SJCRH30 (cell line): Measurements from ENCODE around the gene TM2D3. TPM values are rescaled to one million over a fixed set of nuclear protein-coding genes. Genes with fewer than 3 reads are reported as not detected.

Experiments
- DNase-seq, 2 experiments: peaks; one replicate each; pipeline ENCODE4 v3.0.0-alpha.2; 2015 to 2020
- H3K27ac ChIP-seq: fragments of 250-450 bp; sonication (Bioruptor Pico); 2 replicates; pipeline ENCODE4 v1.5.1; 2020; ENCODE audit warnings: mild to moderate bottlenecking, moderate library complexity
- H3K27me3 ChIP-seq: fragments of 250-450 bp; sonication (Bioruptor Pico); 2 replicates; pipeline ENCODE4 v1.5.1; 2020; ENCODE audit warnings: mild to moderate bottlenecking, moderate library complexity
- H3K36me3 ChIP-seq: fragments of 250-450 bp; sonication (Bioruptor Pico); 2 replicates; pipeline ENCODE4 v1.5.1; 2020; ENCODE audit warnings: mild to moderate bottlenecking, moderate library complexity
- H3K4me1 ChIP-seq: fragments of 250-450 bp; sonication (Bioruptor Pico); 2 replicates; pipeline ENCODE4 v1.5.1; 2020; ENCODE audit warnings: mild to moderate bottlenecking, moderate library complexity
- H3K4me3 ChIP-seq: fragments of 250-450 bp; sonication (Bioruptor Pico); 2 replicates; pipeline ENCODE4 v1.5.1; 2020; ENCODE audit warnings: mild to moderate bottlenecking, moderate library complexity
- H3K9me3 ChIP-seq: fragments of 250-450 bp; sonication (Bioruptor Pico); replicated peaks from 2 replicates; pipeline ENCODE4 v1.5.1; 2020; ENCODE audit warnings: mild to moderate bottlenecking, moderate library complexity
- total RNA-seq: library from RNA; depleted of rRNA; stranded (reverse); fragments of >200 nt; shearing (Covaris generic); gene quantifications from 2 replicates; pipeline ENCODE4 v1.2.3, GENCODE V29; 2014; rRNA removed

The TM2D3 gene
- total RNA-seq, 1 experiment from 2014 or later = 57.0 TPM

DNA sequence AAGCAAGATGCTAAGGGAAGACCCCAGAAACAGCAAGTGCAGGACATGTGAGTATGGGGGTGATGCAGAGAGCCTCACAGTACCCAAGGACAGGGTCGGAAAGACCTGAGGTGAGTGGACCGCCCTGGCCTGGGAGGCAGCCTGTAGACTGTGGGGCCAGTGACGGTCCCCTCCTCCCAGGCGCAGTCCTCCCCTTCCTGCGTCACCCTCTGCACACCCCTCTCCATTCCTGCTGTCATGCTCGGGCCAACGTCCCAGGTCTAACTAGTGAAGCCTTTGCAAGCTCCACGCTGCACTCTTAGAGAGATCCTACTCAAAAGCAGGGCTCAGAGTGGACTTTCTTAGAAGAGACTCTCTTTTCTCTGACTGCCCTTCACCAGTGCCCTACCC is 41.6 kb downstream of the TM2D3 start:
- no peak for DNase-seq
- Histone ChIP-seq H3K36me3 (no peaks in the 10 kb centered on the region), H3K9me3 (no peaks in the 10 kb centered on the region), H3K4me1 (peaks cover 30% of the 10 kb centered on the region), H3K4me3 (no peak overlapping the region), H3K27ac (no peak overlapping the region), H3K27me3 (no peaks in the 10 kb centered on the region)

DNA sequence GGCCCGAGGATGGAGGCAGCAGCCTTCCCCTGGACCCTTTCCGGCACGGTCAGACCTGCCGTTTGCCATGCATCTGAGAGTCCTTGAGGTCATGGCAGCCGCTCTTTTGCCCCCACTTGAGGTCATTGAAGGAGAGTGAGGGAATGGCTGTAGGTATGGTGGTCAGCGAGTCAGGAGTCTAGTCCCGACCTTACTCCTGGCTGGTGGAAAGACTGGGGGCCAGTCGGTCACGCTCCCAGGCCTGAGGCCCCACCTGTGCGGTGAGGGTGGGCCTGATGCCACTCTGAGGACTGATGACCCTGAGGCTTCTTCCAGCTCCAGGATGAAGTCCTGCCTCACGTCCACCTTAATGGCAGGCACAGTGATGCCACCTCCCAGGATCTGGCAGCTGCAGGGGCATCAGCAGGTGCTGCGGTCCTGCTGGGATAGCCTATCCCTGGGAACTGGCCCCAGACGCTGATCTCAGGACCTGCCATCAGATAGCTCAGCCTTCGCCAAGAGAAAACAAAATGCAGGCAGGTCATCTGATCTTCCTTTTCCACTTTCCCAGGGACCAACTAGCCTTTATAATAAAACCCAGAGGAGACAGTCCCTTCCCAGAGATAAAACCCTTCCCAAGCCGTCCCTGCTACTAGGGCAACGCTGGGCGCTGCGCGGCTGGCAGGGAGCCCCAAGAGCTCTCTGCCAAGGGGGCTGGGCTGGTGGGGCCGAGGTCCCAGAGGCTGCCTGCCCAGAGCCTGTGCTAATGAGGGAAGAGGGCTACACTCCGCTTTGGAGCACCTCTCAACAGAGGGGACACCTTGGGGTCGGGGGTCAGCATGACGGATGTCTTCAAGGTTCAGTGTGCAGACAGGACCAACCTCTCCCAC is 42.2 kb downstream of the TM2D3 start:
- Histone ChIP-seq H3K36me3 (no peaks in the 10 kb centered on the region), H3K4me3 (no peak overlapping the region), H3K9me3 (no peaks in the 10 kb centered on the region), H3K27ac (no peak overlapping the region), H3K4me1 (peaks cover 23% of the 10 kb centered on the region), H3K27me3 (no peaks in the 10 kb centered on the region)
- DNase-seq = no peak

DNA sequence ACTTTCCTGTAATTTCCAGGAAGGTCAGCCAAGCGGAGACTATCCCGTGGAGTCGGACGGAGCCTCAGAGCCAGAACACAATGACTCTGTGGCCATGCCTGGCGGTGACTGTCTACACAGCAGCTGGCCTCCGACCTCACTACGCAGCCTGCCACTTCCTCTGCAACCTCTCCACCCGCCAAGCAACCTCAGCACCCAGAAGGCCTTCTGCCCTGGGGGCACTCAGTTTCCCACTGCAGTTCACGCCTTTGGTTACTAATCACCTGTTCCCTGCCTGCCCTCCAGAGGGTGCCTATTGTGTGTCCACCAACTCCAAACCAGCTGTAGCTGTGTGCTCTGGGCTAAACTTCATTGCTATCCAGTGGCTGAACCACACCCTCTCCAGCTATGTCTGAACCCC is 44.0 kb downstream of the TM2D3 start:
- Histone ChIP-seq H3K27ac (no peak overlapping the region), H3K27me3 (no peaks in the 10 kb centered on the region), H3K36me3 (no peaks in the 10 kb centered on the region), H3K9me3 (no peaks in the 10 kb centered on the region), H3K4me1 (peaks cover 8% of the 10 kb centered on the region), H3K4me3 (no peak overlapping the region)
- peak; percentile 38 to 47 for DNase-seq

DNA sequence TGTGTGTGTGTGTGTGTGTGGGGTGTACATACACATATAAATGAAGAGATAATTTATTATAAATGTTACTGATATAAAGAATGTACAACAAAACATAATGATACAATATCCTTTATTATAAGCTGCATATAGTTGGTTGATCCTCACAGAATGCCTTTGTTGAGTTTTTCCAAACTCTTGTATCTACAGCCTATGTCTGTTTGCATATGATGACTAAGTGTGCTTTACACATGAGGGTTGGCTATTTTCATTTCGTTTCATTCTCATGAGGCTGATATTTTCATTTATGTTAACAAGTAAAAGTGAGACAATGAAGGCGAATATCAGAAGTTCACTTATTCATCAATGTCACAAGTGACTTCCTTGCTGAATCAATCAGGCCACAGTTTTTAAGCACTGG is 45.1 kb downstream of the TM2D3 start:
- Histone ChIP-seq H3K4me1 (0 out of 2 replicates have a peak, but pooled peaks cover 2% of the 10 kb centered on the region), H3K27me3 (no peaks in the 10 kb centered on the region; the same call in 1 of the 2 replicates), H3K27ac (no peak overlapping the region), H3K36me3 (no peaks in the 10 kb centered on the region), H3K4me3 (no peak overlapping the region), H3K9me3 (no peaks in the 10 kb centered on the region)
- no peak for DNase-seq

DNA sequence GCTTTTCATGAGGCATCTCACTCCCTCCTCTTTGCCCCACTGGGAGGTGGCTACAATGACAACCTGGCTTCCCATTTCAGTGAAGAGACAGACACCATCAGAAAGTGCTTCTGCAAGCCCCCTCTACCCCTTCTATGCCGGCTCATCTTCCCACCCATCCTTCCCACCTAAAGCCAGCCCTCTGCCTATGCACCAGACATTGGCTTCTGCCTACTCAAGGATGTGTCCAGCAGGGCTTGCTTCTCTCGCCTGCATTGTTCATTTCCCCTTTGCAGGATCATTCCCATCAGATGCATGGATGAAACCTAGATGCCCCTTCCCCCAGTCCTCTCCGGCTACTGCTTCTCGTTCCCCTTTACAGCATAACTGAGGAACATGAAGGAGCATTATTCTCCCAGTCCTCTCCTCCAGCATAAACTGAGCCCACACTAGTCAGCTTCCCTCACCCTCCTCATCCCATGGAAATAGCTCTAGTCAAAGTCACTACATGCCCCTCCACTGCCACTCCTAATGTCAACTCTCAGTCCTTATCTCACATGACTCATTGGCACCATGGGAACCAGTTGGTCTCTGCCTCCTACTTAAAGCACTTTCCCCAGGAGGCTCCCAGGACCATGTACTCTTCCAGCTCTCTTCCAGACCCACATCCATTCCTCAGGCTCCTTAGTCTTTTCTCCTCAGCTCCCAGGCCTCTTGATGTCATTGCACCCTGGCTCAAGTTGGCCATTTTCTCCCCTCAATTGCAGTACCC is 47.9 kb downstream of the TM2D3 start:
- Histone ChIP-seq H3K27me3 (no peaks in the 10 kb centered on the region; the same call in 1 of the 2 replicates), H3K4me1 (0 out of 2 replicates have a peak, but pooled peaks cover 2% of the 10 kb centered on the region), H3K36me3 (no peaks in the 10 kb centered on the region), H3K4me3 (no peak overlapping the region), H3K9me3 (no peaks in the 10 kb centered on the region), H3K27ac (no peak overlapping the region)
- no peak for DNase-seq

DNA sequence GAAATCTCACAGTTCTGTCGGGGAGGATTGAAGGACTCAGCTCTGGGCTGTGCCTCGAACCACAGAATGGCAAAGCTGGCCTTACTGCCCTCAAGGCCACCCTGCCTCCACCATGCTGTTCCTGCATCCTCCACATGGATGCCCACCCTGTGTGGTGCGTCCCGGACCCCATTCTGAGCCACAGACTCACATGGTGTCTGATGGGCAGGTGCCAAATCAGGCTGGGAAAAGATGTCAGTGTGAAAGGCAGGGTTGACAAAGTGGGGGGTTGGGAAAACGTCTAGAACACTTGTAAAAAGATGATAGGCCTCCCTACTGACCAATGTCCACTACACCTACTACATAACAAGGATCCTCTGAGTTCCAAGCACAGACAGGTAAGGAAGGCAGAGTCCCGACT is 49.4 kb downstream of the TM2D3 start:
- DNase-seq = no peak
- Histone ChIP-seq H3K4me3 (no peak overlapping the region), H3K9me3 (no peaks in the 10 kb centered on the region)

DNA sequence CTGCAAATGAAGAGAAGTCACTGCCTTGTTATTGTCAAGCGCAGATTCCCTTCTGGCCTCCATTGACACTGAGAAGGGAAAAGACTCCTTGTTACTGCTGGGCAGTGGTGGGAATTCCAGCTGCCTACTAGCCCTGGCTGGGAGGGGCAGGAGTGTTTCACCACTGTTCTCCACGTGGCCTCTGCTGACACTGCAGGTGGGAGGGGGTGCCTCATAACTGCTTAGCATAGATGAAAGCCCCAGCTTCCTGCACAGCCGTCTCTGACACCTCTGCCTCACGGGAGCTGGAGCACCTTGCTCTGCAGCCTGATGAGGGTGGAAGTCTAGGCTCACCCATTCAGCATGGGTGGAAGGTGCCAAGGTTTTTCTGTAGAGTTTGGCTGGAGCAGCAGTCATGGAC is 52.1 kb downstream of the TM2D3 start:
- H3K9me3 ChIP-seq = peaks cover 6% of the 10 kb centered on the region; the same call in 1 of the 2 replicates
- H3K27me3 ChIP-seq = no peaks in the 10 kb centered on the region; the same call in 1 of the 2 replicates
- H3K36me3 ChIP-seq = no peaks in the 10 kb centered on the region
- H3K27ac ChIP-seq = no peak overlapping the region
- H3K4me1 ChIP-seq = no peaks in the 10 kb centered on the region
- DNase-seq = no peak
- no peak overlapping the region for H3K4me3 ChIP-seq

More for the DNA sequence above, 49.4 kb downstream of the TM2D3 start:
- Histone ChIP-seq H3K27ac (no peak overlapping the region), H3K27me3 (no peaks in the 10 kb centered on the region; the same call in 1 of the 2 replicates), H3K36me3 (no peaks in the 10 kb centered on the region), H3K4me1 (no peaks in the 10 kb centered on the region)

DNA sequence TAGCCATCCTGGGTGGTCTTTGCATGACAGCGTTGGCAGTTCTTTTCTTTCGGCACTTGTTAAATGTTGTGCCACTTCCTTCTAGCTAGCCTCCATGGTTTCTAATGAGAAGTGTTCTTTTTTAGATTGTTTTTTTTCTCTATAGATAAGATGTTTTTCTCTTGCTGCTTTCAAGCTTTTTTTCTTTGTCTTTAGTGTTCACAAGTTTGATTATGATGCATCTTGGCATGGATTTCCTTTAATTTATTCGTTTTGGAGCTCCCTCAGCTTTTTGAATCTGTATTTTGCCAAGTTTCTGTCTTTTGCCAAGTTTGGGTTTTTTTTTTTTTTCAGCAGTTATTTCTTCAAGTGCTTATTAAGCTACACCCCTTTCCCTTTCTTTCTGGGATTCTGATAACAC is 53.1 kb downstream of the TM2D3 start:
- Histone ChIP-seq H3K27me3 (no peaks in the 10 kb centered on the region; the same call in 1 of the 2 replicates), H3K4me3 (no peak overlapping the region), H3K36me3 (no peaks in the 10 kb centered on the region), H3K4me1 (no peaks in the 10 kb centered on the region), H3K9me3 (peaks cover 6% of the 10 kb centered on the region), H3K27ac (no peak overlapping the region)
- DNase-seq = no peak

DNA sequence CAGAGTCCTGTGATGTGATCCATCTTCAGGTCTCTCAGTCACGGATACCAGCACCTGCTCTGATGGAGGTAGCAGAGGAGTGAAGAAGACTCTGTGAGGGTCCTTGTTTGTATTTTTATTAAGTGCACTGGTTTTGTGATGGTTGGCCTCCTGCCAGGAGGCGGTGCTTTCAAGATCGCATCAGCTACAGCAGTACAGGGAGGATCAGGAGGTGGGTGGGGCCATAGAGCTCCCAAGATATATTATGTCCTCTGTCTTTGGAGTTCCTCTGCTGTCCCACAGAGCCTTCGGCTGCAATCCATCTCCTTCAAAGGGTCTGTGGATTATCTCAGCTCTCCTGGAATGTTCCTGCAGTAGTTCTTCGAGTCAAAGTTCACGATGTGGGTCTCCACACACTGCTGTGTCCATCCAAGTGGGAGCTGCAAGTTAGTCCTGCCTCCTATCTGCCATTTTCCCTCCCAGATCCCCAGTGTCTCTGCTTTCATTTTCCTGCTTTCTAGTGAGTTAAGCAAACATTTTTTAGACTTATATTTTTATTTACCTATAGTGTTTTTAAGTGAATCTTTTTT is 54.7 kb downstream of the TM2D3 start:
- Histone ChIP-seq H3K9me3 (peaks cover 6% of the 10 kb centered on the region), H3K36me3 (no peaks in the 10 kb centered on the region), H3K27ac (no peak overlapping the region), H3K4me3 (no peak overlapping the region), H3K4me1 (no peaks in the 10 kb centered on the region), H3K27me3 (no peaks in the 10 kb centered on the region; the same call in 1 of the 2 replicates)
- no peak for DNase-seq

DNA sequence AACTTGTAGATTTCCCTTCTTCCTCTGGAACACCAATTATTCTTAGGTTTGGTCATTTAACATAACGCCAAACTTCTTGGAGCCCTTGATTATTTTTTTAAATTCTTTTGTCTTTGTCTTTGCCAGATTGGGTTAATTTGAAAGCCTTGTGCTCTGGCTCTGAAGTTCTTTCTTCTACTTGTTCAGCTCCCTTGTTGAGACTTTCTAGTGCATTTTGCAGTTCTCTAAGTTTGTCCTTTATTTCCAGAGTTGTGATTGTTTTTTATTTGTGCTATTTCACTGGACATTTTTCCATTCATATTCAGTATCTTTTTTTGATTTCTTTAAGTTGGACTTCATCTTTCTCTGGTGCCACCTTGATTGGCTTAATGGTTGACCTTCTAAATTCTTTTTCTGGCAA is 55.5 kb downstream of the TM2D3 start:
- no peak for DNase-seq
- no peaks in the 10 kb centered on the region for H3K36me3 ChIP-seq
- H3K27me3 ChIP-seq = no peaks in the 10 kb centered on the region; the same call in 1 of the 2 replicates
- no peak overlapping the region for H3K27ac ChIP-seq
- no peaks in the 10 kb centered on the region for H3K4me1 ChIP-seq
- H3K4me3 ChIP-seq = no peak overlapping the region
- peaks cover 6% of the 10 kb centered on the region for H3K9me3 ChIP-seq

Other genes with a start within 250 kb of the TM2D3 start
- gene PCSK6, start 162.7 kb downstream of the TM2D3 start, total RNA-seq = 0.13 and 0.36 TPM in 2 replicates
- 23.7 and 28.8 TPM in 2 replicates for gene TARS3, start 72.1 kb upstream of the TM2D3 start, total RNA-seq
- gene OR4F6, start 151.1 kb upstream of the TM2D3 start, total RNA-seq = not detected in 2 replicates
- gene OR4F15, start 159.8 kb upstream of the TM2D3 start, total RNA-seq = not detected in 2 replicates